ENCODE results near the gene NHLRC2. TPM values are rescaled to one million over a fixed set of nuclear protein-coding genes. Genes with fewer than 3 reads are reported as not detected.
A peak's percentile ranks its signal among the peaks of the same experiment; 100 is the strongest.

Gene NHLRC2
- total RNA-seq, 1 donor: 18.6 TPM

DNA sequence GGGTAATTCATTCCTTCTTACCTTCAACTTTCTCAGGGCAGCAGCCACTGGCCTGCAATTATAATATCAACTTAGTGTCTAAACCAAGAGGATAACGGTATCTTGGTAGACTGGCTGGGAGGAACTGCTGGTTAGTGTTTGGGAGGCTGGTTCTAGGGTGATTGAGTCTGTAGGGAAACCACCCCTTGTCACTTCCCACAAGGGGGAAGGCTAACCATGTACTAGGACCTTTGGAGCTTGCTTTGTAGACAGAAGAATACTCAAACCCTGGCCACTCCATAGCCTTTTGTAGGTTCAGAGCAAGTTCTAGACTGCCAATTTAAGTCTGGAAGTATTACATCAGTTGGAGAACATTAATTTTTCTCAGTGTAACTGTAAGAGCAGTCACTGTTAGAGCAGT is 51.3 kb downstream of the NHLRC2 start:
- TF ChIP-seq CTCF (IDR thresholded peaks at IDR 0.05; ENCODE audit: insufficient read depth, low read depth, low read length): no peak
- H3K4me3 ChIP-seq (ENCODE audit: low read depth, low read length): no peak overlapping the region
- DNase-seq (ENCODE audit: low read depth): no peak

GRCh38 chr10:113907166-113907565 is 52.7 kb downstream of the NHLRC2 start:
- peak; percentile 26 for DNase-seq (ENCODE audit: low read depth)
- no peak for TF ChIP-seq CTCF (IDR thresholded peaks at IDR 0.05; ENCODE audit: insufficient read depth, low read depth, low read length)
- H3K4me3 ChIP-seq (ENCODE audit: low read depth, low read length): no peak overlapping the region

- H3K4me3 ChIP-seq (ENCODE audit: low read depth, low read length): no peak overlapping the region
- no peak for TF ChIP-seq CTCF (IDR thresholded peaks at IDR 0.05; ENCODE audit: insufficient read depth, low read depth, low read length)
- no peak for DNase-seq (ENCODE audit: low read depth)
Observed at GRCh38 chr10:113908236-113908635, 53.8 kb downstream of the NHLRC2 start.

GRCh38 chr10:113911113-113911512 is 56.7 kb downstream of the NHLRC2 start:
- TF ChIP-seq CTCF (IDR thresholded peaks at IDR 0.05; ENCODE audit: insufficient read depth, low read depth, low read length): no peak
- no peak overlapping the region for H3K4me3 ChIP-seq (ENCODE audit: low read depth, low read length)
- DNase-seq (ENCODE audit: low read depth): no peak

DNA sequence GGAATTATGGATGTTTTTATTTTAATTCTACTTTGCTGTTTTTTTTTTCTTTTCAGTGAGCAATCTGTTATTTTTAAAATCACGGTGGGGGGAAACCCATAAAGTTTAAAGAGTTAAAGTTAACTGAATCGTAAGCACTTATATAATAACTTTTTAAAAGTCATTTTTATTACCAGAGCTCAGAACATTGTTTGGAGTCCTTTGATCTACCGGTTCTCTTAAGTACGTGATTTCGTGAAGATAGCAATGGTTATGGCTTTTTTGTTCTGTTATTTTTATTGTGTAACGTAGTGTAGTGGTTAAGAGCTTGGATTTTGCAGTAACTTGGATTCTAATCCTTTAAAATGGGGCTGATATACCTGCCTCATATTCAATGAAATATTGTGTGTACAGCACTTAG is 57.4 kb downstream of the NHLRC2 start:
- no peak overlapping the region for H3K4me3 ChIP-seq (ENCODE audit: low read depth, low read length)
- no peak for TF ChIP-seq CTCF (IDR thresholded peaks at IDR 0.05; ENCODE audit: insufficient read depth, low read depth, low read length)
- no peak for DNase-seq (ENCODE audit: low read depth)

DNA sequence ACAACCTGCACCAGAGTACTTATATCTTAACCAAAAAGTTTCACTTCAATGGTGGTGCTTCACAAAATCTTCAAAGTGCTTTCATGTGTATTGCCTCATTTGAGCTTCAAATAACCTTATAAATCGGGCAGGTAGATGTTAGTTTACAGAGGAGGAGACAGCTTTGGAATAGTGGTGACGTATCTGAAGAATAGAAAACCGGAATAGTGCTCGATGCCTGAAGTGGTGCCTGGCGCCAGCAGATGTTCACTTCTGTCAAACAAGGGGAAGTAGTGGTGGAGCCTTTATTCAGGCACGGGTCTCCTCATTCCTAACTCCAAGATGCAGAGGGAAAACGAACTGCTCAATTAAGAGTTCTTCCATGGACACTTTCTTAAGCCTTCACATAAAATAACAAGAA is 58.1 kb downstream of the NHLRC2 start:
- no peak overlapping the region for H3K4me3 ChIP-seq (ENCODE audit: low read depth, low read length)
- no peak for TF ChIP-seq CTCF (IDR thresholded peaks at IDR 0.05; ENCODE audit: insufficient read depth, low read depth, low read length)
- DNase-seq (ENCODE audit: low read depth): no peak

GRCh38 chr10:113914956-113915355 is 60.5 kb downstream of the NHLRC2 start:
- H3K4me3 ChIP-seq (ENCODE audit: low read depth, low read length): no peak overlapping the region
- TF ChIP-seq CTCF (IDR thresholded peaks at IDR 0.05; ENCODE audit: insufficient read depth, low read depth, low read length): no peak
- DNase-seq (ENCODE audit: low read depth): no peak
